Epidermal melanocyte (primary cell): Measurements from ENCODE around the gene ASPSCR1.

Experiments used
- DNase-seq: peaks from one replicate; pipeline ENCODE4 v3.0.0; 2011; ENCODE audit warnings: low spot score; ENCODE audit not compliant: insufficient read length

Gene ASPSCR1

DNA sequence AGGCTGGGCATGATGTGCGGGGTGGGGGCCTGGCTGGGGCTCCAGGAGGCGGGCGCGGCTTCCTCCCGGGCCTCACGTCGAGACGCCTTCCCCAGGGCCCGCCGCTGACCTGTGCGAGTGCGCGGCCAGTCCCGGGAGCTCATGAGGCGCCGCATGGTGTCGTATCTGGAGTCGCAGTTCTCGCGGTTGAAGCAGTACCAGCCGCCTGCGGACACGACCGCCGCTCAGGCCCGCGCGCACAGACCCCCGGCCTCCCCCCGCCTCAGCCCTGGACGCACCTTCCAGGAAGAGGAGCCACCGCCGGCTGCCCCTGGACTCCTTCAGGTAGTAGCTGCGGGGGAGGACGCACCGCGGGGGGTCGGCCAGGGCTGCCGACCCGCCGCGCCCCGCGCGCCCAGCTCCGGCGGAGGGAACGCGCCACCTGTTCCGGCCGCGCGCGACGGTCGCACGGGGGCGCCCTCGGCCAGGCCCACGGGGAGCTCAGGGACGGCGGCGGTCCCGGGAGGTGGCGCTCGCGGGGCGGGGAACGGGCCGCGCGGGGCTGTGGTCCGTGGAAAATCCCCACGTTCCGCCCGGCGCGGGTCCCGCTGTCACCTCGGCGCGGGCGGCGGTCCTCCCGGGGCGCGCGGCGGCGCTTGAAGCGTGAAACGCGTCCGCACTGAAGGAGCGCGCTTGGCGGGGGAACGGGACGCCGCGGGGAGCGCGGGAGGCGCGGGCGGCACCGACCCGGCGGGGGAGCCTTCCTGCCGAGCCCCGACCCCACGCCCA is 17.9 kb upstream of the ASPSCR1 start:
- DNase-seq = peak; percentile 64

DNA sequence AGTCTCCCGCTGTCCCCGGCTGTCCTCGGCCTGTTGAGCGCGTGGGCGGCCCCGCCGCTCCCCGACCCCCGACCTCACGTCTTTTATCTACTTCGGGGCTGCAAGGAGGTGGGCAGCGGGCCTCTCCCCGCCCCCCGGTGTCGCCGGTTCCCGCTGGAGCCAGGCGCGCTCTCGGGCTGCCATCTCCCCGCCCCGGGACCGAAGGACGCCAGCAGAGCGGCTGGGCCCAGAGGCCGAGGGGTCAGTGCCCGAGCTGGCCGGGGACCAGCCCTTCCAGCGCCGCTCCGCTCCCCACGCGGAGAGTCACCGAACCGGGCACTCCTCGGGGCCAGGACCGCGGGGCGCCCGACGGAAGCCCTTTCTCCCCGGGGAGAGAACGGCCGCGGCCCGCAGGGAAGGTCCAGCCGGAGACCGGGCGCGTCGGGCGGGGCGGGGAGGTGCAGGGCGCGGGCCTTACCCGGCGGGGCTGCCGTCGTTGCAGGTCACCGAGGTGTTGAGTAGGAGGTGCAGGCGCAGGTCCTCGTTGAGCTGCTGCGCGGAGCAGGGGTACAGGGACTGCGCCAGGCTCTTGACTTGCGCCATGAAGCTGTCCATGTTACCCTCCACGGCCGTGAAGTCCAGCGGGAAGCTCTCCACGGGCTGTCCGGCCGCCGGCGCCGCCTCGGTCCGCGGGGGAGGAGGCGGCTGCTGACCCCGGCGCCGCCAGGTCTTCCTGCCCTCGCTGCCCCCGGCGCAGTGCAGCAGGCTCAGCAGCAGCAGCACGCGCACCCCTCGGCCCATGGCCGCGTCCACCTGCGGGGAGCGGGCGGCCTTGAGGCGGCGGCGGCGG is 17.1 kb upstream of the ASPSCR1 start:
- no peak for DNase-seq

DNA sequence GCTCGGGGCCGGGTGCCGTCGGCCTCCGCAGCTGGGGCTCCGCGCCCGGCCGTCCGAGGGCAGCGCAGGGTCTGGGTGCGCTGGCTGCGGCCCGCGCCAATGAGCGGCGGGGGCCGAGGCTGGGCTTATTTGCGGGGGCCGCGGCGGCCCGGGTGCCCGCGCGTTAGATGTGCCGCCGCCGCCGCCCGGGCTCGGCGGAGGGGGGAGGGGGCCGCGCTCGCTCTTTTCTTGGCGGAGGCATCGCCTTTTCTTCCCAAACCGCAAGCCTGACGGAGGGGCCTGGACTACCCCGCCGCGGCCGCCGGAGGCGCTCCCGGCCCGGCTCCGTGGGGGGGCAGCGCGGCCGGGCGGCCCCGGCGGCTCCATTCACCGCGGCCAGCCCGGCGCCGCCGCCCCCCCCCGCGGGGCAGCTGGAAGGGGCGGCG is 16.3 kb upstream of the ASPSCR1 start, which contains the start of gene NOTUM:
TSS of gene NOTUM (minus strand) at position 101 of the 425 bp plus-strand sequence. CDS start 278 bp downstream, outside the sequence.
- no peak for DNase-seq

DNA sequence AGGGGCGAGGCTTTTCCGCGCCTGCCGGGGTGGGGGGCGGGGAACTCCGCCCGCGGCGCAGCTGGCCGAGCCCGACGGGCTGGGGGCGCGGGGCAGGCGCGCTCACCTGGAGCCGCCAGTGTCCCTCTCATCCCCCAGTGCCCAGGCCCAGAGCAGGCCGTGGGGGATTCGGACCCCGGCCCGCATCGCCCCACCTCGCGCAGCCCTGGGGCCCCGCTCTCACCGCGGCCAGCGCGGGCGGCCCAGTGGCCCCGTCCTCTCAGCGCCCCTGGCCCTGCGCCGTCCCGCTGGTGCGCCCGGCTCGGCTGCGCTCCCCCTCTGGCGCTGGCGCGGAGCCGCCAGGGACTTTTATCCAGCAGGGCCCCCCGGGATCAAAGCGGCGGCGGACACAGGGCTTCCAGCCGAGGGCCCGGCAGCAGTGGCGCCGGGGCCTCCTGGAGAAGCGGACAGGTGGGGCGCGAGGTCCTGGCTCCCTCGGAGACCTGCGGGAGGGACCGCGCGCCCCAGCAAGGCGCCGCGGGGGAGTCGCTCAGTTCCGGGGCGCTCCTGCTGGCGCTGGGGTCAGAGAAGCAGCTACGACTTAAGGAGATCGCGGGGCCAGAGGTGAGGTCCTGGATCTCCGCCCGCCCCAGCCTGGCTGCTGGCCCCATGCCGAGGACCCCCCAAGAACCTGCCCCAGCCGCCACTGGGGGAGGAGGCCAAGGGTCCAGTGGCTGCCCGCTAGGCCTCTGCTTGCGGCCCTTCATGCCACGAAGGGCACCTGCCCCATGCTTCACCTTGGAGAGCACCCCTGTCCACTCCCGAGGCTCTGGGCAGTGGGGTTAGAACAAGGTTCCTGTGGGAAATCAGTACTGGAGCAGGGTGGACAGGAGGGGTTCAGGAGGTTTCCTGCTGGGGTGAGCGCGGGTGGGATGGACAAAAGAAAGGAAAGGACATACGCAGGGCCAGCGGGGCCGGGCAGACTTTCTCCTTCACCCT is 15.6 kb upstream of the ASPSCR1 start:
- DNase-seq = no peak

DNA sequence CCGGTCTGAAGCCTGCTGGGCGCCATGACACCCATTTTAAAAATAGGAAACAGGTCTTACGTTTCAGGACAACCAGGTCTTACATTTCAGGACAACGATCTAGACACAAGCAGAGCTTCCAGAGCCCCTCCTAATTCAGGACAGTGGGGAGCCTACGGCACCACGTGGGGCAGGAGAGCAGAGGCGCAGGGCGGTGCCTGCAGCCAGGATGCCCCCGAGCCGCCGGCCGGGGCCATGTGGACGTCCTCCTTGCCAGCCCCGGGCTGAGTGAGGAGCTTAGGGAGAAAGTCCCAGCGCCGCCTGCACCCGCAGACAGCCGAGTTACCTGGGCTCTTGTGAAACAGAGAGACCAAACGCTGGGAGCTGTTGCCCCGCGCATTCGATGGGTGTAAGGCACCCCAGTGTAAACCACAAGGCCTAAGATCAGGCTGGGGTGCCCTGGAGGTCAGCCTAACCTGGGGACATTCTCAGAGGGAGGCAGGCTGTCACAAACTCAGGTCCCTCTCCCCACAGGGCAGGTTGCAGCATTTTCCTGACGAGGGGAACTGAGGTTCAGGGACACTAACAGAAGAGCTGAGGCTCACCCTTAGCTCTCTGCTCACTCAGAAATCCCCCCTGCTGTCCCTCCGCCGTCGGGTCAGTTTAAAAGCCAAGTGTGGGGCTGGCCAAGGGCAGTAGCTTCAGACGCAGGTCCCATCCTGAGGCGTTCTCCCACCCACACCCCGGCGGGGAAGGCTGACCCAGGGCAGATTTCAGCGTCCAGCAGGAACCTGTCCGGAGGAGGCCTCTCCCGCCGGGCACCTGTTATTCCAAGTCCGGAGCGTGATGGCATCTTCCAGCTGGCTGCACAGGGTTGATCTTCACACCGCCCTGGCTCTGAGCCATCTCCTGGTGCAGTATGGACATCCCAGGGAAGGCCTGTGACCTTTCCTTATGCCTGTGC is 14.7 kb upstream of the ASPSCR1 start:
- DNase-seq = no peak

DNA sequence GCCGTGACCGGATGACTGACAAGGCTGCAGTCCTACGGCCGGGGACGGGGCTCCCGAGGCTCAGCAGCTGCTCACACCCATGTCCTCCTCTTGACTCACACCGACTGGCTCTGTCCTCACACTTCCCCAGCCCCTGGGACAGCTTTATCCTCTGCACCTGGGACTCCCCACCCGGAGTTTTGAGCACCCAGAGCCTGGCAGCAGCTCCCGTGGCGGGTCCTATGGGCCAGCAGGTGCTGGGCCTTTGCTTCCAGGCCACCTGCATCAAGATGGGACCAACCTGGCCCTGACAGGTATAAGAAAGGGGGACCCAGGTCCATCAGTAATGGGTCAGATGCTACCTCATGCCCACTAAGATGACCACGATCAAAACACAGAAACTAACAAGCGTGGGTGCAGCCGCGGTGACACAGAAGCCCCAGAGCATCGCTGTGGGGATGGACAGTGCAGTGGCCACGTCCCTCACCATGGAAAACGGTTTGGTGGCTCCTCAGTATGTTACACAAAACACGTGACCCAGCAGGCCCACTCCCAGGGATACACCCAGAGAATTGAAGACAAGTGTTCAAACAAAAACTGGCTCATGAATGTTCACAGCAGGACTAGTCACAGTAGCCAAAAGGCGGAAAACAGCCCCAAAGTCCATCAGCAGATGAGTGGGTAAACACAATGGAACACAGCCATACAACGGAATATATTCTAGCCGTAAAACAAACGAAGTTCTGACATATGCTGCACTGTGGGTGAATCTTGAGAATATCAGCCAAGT is 13.2 kb upstream of the ASPSCR1 start:
- no peak for DNase-seq

DNA sequence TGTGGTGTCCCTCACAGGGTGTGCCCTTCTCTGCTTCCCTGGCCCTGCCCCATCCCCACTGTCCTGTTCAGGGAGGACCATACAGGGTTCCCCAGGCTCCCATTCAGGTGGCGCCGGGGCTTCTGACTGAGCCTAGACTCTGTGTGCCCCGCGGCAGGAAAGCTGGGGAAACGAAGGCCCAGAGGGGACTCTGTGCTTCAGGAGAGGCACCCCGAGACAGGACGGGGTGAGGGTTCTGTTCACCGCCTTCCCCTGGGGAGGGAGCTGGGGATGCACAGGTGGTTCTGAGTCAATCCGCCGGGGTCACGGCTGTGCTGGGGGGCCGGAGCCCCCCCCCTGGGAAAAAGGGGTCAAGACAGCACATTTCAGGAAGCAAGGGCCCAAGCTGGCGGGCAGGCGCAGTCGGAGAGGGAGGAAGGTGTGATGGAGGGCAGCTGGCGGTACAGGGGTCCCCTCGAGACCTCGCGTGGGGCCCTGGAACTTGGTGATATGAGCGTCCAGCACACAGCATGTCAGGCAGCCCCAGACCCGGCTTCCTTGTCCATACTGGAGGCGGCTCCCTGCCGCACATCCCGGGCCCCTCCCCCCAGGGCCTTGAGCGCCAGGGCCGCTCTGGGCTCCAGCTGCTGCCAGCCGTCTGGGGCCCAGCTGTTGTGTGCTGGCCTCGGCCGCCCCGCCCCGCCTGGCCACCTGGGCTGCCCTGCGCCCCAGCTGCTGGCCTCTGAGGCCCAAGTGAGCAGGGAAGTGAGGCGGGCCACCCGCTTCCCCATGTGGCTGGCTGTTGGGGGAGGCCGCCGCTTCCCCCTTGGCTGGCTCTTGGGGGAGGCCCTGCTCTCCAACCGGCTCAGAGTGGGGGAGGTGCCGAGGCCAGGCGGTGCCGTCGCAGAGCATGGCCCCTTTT is 10.8 kb upstream of the ASPSCR1 start:
- DNase-seq = peak; percentile 67

DNA sequence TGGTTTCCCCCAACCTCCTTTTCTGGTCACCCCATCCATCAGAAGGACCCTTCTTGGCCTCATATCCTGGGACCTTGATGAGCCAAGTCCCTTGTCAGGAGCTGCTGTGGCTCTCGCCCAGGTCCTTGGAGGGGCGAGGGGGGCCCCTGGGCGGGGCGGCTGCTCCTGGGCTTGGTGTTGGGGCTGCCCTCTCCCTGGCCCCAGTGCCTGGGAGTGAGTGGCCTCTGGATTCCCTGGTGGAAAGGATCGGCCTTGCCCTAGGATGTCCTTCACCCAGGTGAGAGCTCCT is 10.2 kb upstream of the ASPSCR1 start:
- no peak for DNase-seq

DNA sequence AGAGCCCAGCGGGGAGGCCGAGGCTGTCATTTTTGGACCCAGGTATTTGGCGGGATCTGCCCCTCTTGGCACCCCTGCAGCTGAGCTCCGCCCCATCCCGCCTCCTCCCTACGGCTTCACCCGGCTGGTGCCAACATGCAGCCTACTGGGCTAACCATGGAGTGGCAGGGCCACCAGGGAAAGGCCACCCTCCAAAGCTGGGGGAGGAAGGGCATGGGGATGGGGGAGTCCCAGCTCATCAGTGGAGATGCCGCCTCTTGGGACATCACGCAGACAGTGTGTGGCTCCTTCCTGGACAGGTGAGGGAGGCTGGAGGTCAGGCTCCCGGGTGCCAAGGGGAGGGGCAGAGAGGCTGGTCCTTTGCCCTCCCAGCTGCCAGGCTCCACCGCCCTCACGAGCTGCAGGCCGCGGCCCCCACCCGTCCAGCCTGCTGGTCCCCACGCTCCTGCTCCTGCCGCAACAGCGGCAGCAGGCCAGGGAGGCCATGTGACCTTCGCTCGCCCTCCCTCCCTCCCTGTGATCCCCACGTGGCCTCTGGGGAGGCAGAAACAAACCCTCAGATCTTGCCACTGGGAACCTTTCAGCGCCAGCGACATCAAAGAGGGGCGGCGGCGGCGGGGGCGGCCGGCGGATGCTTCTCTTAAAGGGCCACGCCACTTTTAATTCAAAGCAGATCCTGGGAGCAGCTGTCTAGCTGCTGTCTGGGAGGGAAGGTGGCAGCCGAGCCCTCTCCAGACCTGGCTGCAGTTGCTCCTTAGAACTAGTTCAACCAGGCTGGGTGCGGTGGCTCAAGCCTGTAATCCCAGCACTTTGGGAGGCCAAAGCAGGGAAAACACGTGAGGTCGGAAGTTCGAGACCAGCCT is 9.7 kb upstream of the ASPSCR1 start:
- peak; percentile 99 for DNase-seq

DNA sequence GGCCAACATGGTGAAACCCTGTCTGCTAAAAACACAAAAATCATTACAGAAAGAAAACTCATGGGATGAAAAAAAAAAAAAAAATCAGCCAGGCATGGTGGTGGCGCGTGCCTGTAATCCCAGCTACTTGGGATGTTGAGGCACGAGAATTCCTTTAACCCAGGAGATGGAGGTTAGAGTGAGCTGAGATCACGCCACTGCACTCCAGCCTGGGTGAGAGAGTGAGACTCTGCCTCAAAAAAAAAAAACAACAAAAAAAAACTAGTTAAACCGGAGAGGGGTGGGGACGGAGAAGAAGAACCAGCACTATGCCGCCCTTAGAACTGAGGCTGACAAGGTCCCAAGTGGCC is 9.1 kb upstream of the ASPSCR1 start:
- no peak for DNase-seq

DNA sequence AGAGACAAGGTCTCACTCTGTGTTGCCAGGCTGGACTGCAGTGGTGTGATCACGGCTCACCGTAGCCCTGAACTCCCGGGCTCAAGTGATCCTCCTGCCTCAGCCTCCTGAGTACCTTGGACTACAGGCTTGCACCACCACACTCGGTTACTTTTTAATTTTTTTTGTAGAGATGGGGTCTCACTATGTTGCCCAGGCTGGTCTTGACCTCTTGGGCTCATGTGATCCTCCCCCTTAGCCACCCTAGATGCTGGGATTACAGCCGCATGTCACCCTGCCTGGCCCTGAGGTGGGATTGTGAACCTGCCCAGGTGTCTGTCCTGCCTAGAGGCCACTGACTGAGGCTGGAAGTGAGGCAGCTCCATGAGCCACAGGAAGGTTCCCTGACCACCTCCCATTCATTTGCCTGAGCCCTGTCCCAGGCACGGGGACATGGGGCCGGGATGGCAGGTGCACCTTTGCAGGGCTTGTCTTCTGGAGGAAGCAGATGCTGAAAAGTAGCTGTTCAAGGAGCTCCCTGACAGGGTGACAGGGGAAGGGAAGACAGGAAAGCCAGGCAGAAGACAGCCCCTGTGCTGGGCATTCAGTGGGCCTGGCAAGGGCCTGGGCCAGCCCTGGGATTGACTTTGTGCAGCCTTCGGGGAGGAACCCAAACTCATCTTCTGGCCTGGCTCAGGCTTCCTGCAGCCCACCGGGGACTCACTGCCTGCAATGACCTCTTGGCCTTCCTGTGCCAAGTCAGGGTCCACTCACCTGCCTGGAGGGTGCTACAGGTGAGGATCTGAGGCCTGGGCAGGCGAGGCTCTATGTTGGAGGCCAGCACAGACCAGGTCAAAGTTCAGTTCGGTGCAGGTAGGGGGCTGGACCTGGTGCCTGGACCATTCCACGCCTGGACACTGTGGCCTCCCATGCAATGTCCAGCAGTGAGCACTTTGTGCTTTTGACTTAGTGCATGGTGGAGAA is 8.3 kb upstream of the ASPSCR1 start:
- no peak for DNase-seq

DNA sequence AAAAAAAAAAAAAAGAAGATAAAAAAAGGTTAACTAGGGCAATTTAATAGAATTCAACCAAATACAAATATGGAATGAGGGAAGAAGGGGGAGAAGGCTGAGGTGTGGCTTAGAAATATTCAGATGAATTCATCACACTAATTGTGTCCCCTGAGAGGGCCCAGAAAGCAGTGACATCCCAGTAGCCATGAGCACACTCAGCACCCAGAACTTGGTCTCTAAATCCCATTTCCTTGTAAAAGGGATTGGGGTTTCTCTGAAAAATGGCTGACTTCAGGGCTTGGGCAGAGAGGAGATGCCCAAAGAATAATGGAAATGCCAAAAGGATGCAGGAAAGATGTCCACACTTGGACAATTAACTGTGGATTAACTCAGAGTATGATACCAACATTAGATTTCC is 4.0 kb upstream of the ASPSCR1 start:
- no peak for DNase-seq

DNA sequence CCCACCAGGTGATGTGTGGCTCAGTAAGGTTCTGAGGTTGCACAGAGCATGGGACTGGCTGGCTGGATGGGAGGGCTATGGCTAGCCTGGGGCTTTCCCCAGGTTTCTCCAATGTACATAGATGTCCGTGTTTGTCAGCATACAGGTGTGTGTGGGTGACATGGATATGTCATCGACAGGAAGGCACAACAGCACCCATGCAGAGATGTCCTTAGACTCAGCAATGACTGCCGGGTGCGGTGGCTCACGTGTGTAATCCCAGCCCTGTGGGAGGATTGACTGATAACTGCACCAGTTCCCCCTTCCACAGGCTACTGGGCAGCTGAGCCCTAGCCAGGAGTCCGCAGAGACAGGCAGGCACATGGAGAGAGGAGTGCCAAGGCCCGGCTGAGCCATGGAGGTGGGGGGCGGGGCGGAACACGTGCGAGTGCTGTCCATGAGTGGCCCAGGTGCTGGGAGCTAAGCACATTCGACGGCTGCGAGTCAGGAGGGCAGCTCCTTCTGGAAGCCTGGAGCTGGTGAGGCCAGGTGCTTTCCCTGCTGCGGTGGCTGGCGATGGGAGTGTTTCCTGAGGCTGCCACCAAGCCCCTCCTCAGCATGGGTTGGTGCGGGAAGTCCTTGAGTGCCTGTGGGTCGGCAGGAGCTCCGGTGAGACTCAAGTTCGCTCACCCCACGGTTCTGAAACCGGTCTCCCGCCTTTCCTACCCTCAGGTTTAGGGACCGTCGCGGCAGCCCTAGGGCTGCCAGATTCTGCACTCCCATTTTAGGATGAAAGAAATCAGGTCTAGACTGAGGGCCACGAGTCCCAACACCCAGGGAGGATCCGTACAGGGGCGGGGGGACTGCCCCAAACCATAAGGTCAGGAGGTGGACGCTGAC is 858 bp upstream of the ASPSCR1 start:
- DNase-seq = no peak

DNA sequence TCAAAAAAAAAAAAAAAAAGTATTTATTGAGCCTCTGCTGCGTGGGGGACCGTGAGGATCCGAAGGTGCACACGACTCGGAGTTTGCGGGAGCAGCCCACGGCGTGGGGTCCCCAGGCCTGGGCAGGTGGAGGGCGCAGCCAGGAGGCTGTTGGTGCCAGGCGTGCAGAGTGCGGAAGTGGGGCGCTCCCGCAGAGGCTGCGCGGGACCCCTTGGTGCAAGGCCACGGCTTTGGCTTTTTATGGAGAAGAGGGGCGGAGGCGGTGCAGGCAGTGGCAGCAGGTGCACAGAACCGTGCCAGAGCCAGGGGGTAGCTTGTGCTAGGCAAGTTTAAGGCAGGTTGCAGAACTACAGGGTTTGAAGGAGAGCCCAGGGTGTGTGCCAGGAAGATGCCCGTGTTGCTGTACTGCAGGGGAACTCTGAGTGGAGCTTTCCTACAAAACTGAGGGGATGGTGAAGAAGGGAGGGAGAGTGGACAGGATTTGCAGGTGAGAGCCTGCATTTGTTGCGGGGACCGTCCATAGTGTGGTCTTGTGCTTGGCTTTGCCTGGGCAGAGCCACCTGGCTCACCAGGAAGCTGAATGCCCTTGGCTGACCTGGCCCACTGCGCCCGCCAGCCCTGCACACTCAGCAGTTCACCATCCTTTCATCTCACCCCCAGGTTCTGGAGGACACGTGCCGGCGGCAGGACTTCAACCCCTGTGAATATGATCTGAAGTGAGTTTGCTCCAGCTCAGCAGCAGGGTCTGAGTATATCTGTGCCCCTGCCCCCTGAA is 1.3 kb downstream of the ASPSCR1 start:
- DNase-seq = no peak

DNA sequence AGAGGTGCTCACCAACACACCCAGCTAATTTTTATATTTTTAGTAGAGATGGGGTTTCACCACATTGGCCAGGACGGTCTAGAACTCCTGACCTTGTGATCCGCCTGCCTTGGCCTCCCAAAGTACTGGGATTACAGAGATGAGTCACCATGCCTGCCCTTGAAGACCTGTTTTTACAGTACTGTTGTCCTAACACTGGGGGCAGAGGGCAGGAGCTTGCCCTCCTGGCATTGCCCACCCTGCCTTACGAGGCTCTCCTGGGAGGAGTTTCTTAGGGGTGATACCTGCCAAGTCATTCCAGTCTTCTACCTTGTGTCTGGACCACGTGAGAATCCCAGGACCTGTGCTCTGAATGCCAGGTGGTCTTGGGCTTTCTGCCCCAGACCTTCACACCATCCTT is 2.7 kb downstream of the ASPSCR1 start:
- DNase-seq = no peak
